ENCODE results near the gene ASTN2. TPM values are rescaled to one million over a fixed set of nuclear protein-coding genes. Genes with fewer than 3 reads are reported as not detected.

Gene ASTN2
- total and polyA plus RNA-seq, 10 of the 15 experiments (the other 5 are each of a cell fraction or from before 2014, with no cell fraction given): 1.4 to 15.7 (median 7.0) TPM

DNA sequence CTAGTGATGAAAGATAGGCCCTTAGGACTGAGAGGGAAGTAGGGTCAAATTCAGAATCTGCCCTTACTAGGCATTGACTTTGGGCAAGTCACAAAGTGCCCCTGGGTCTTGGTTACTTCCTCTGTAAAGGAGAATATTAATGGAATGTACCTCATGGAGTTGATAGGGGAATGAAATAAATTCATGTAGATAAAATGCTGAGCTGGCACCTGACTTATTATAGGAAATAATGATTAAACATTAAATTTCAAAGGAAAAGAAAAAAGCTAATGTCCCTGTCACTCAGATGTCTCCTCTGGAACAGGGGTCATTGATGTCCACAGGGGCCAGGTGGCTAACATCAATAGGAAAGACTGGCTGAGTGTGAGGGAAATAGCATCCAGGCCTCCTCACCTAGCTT is 406.4 kb downstream of the ASTN2 start:
- Histone ChIP-seq H2AFZ (ENCODE audit: control insufficient read depth, low read depth, low read length) (no peak overlapping the region), H3K4me1 (ENCODE audit: control insufficient read depth, insufficient read depth, low read length) (no peaks in the 10 kb centered on the region), H3K36me3 (ENCODE audit: control insufficient read depth in 2 of 2, insufficient read depth in 2 of 2, low read length in 1 of 2) (no peaks in the 10 kb centered on the region), H4K20me1 (ENCODE audit: control insufficient read depth, insufficient read depth) (no peaks in the 10 kb centered on the region), H3K4me3 (no peak overlapping the region), H3K79me2 (ENCODE audit: control insufficient read depth, insufficient read depth, low read length) (no peaks in the 10 kb centered on the region), H3K27me3 (replicated peaks in 1 of 2; ENCODE audit: control insufficient read depth in 2 of 2, insufficient read depth in 2 of 2, low read length in 1 of 2) (no peaks in the 10 kb centered on the region), H3K27ac (ENCODE audit: control insufficient read depth, insufficient read depth) (no peak overlapping the region), H3K9ac (ENCODE audit: control insufficient read depth, insufficient read depth, low read length) (no peak overlapping the region), H3K9me3 (replicated peaks; ENCODE audit: control insufficient read depth, insufficient read depth, low read length) (no peaks in the 10 kb centered on the region), H3K4me2 (ENCODE audit: control insufficient read depth, insufficient read depth) (no peak overlapping the region)
- FAIRE-seq (no peak), ATAC-seq (no peak), DNase-seq (ENCODE audit: low read depth, low spot score) (no peak)
- no peak for TF ChIP-seq RELB (IDR thresholded peaks at IDR 0.05; ENCODE audit: low read depth)
- TF ChIP-seq GATAD2B (conservative IDR thresholded peaks at IDR 0.05; ENCODE audit: low read depth): no peak
- TF ChIP-seq, protein P1, sequence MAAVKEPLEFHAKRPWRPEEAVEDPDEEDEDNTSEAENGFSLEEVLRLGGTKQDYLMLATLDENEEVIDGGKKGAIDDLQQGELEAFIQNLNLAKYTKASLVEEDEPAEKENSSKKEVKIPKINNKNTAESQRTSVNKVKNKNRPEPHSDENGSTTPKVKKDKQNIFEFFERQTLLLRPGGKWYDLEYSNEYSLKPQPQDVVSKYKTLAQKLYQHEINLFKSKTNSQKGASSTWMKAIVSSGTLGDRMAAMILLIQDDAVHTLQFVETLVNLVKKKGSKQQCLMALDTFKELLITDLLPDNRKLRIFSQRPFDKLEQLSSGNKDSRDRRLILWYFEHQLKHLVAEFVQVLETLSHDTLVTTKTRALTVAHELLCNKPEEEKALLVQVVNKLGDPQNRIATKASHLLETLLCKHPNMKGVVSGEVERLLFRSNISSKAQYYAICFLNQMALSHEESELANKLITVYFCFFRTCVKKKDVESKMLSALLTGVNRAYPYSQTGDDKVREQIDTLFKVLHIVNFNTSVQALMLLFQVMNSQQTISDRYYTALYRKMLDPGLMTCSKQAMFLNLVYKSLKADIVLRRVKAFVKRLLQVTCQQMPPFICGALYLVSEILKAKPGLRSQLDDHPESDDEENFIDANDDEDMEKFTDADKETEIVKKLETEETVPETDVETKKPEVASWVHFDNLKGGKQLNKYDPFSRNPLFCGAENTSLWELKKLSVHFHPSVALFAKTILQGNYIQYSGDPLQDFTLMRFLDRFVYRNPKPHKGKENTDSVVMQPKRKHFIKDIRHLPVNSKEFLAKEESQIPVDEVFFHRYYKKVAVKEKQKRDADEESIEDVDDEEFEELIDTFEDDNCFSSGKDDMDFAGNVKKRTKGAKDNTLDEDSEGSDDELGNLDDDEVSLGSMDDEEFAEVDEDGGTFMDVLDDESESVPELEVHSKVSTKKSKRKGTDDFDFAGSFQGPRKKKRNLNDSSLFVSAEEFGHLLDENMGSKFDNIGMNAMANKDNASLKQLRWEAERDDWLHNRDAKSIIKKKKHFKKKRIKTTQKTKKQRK (IDR thresholded peaks at IDR 0.05; ENCODE audit: low read depth, low read length): no peak
- TF ChIP-seq ATF7 (IDR thresholded peaks at IDR 0.05; ENCODE audit: low read depth): no peak
- no peak for TF ChIP-seq MTA3 (IDR thresholded peaks at IDR 0.05; ENCODE audit: borderline replicate concordance, low read length)
- no peak for TF ChIP-seq PML (IDR thresholded peaks at IDR 0.05; ENCODE audit: low read length)
- TF ChIP-seq MYC (IDR thresholded peaks at IDR 0.05; ENCODE audit: insufficient read depth, insufficient read length, insufficient replicate concordance, low read length, severe bottlenecking): no peak
- TF ChIP-seq MYB (IDR thresholded peaks at IDR 0.05; ENCODE audit: borderline replicate concordance, low read depth, low read length): no peak
- no peak for TF ChIP-seq BRCA1 (IDR thresholded peaks at IDR 0.05; ENCODE audit: low read depth, low read length)
- TF ChIP-seq KLF5 (IDR thresholded peaks at IDR 0.05; ENCODE audit: partially characterized antibody): no peak
- TF ChIP-seq, protein P2, sequence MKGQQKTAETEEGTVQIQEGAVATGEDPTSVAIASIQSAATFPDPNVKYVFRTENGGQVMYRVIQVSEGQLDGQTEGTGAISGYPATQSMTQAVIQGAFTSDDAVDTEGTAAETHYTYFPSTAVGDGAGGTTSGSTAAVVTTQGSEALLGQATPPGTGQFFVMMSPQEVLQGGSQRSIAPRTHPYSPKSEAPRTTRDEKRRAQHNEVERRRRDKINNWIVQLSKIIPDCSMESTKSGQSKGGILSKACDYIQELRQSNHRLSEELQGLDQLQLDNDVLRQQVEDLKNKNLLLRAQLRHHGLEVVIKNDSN (IDR thresholded peaks at IDR 0.05; ENCODE audit: borderline replicate concordance, extremely low read length, insufficient read depth, low read depth, low read length): no peak
- no peak for TF ChIP-seq RBBP5 (conservative IDR thresholded peaks at IDR 0.05)
- no peak for TF ChIP-seq ATF2 (IDR thresholded peaks at IDR 0.05; ENCODE audit: low read length)
- TF ChIP-seq MTA2 (IDR thresholded peaks at IDR 0.05; ENCODE audit: low read depth): no peak
- ChIA-PET RAD21 (ENCODE audit: unreplicated experiment) (no interaction called here), CTCF (no interaction called here), POLR2A (no interaction called here), SMC1A (ENCODE audit: uncharacterized antibody, unreplicated experiment) (interaction anchor here (0.7 kb wide), 2 partner anchors 190 to 225 kb away, joined by 3 read pairs; no protein-coding TSS in a partner anchor)
- BruUV-seq (replicated peaks): no TSS peak
- intact Hi-C loops (cut with micrococcal nuclease; ENCODE audit: unreplicated experiment) (no loop called here), in situ Hi-C loops (cut with MboI) (no loop called here)
